Smooth muscle cell (in vitro differentiated cells): ENCODE results near the gene CNNM1. TPM values are rescaled to one million over a fixed set of nuclear protein-coding genes. Genes with fewer than 3 reads are reported as not detected.

Source experiments
- DNase-seq: peaks from one replicate; lab custom pipeline; 2025; ENCODE audit not compliant: unreplicated experiment; lab: John Stamatoyannopoulos, UW
- H2AFZ ChIP-seq: fragments of 200-600 bp; sonication (generic); 2 replicates; pipeline ENCODE4 v1.6.0; 2016; ENCODE audit warnings: antibody characterized with exemption, low read depth, mild to moderate bottlenecking
- H3F3A ChIP-seq: fragments of 200-600 bp; sonication (generic); 2 replicates; pipeline ENCODE4 v1.6.0; 2017; ENCODE audit warnings: antibody characterized with exemption, low read depth
- H3K27ac ChIP-seq: fragments of 200-600 bp; sonication (generic); 2 replicates; pipeline ENCODE4 v1.5.1; 2016; ENCODE audit warnings: low read depth, mild to moderate bottlenecking
- H3K27me3 ChIP-seq: fragments of 200-600 bp; sonication (generic); 2 replicates; pipeline ENCODE4 v1.6.1; 2016; ENCODE audit warnings: low read depth, mild to moderate bottlenecking
- H3K36me3 ChIP-seq: fragments of 200-600 bp; sonication (generic); 2 replicates; pipeline ENCODE4 v1.5.1; 2016; ENCODE audit warnings: low read depth
- H3K4me1 ChIP-seq: fragments of 200-600 bp; sonication (generic); 2 replicates; pipeline ENCODE4 v1.5.1; 2016; ENCODE audit warnings: low read depth
- H3K4me2 ChIP-seq: fragments of 200-600 bp; sonication (generic); 2 replicates; pipeline ENCODE4 v1.6.0; 2016; ENCODE audit warnings: mild to moderate bottlenecking
- H3K4me3 ChIP-seq: fragments of 200-600 bp; sonication (generic); 2 replicates; pipeline ENCODE4 v1.5.1; 2016; ENCODE audit warnings: mild to moderate bottlenecking
- H3K79me2 ChIP-seq: fragments of 200-600 bp; sonication (generic); 2 replicates; pipeline ENCODE4 v1.6.0; 2016; ENCODE audit warnings: low read depth, mild to moderate bottlenecking
- H3K9ac ChIP-seq: fragments of 200-600 bp; sonication (generic); 2 replicates; pipeline ENCODE4 v1.6.0; 2016; ENCODE audit warnings: low read depth
- H3K9me3 ChIP-seq: fragments of 200-600 bp; sonication (generic); replicated peaks from 2 replicates; pipeline ENCODE4 v1.5.1; 2016; ENCODE audit warnings: low read depth
- H4K20me1 ChIP-seq: fragments of 200-600 bp; sonication (generic); 2 replicates; pipeline ENCODE4 v1.6.0; 2016; ENCODE audit warnings: low read depth
- WGBS: methylation state at CpG from one replicate; pipeline ENCODE4 v1.1.7; 2016; ENCODE audit warnings: low lambda C conversion rate; 5-methylcytosine and 5-hydroxymethylcytosine counted together
- polyA plus RNA-seq: library from polyadenylated mRNA; unstranded; fragments of >200 nt; fragmentation: Nextera tagmentation; extraction: Ambion mirVana; gene quantifications from 2 replicates; pipeline ENCODE4 v1.2.1, GENCODE V29; 2016
- total RNA-seq: library from RNA; depleted of rRNA; stranded (reverse); fragments of >200 nt; gene quantifications from 2 replicates; pipeline ENCODE4 v1.2.3, GENCODE V29; 2014
- TF ChIP-seq, protein P1 (sequence below): fragments of 200-600 bp; sonication (generic); IDR thresholded peaks from 2 replicates; pipeline ENCODE4 v1.5.1; 2017; ENCODE audit warnings: borderline replicate concordance, mild to moderate bottlenecking, antibody characterized with exemption; ENCODE audit not compliant: insufficient read depth, poor library complexity, severe bottlenecking

Gene CNNM1
- total and polyA plus RNA-seq, 2 experiments from 2014 or later: 0.04 TPM; not detected in 1

DNA sequence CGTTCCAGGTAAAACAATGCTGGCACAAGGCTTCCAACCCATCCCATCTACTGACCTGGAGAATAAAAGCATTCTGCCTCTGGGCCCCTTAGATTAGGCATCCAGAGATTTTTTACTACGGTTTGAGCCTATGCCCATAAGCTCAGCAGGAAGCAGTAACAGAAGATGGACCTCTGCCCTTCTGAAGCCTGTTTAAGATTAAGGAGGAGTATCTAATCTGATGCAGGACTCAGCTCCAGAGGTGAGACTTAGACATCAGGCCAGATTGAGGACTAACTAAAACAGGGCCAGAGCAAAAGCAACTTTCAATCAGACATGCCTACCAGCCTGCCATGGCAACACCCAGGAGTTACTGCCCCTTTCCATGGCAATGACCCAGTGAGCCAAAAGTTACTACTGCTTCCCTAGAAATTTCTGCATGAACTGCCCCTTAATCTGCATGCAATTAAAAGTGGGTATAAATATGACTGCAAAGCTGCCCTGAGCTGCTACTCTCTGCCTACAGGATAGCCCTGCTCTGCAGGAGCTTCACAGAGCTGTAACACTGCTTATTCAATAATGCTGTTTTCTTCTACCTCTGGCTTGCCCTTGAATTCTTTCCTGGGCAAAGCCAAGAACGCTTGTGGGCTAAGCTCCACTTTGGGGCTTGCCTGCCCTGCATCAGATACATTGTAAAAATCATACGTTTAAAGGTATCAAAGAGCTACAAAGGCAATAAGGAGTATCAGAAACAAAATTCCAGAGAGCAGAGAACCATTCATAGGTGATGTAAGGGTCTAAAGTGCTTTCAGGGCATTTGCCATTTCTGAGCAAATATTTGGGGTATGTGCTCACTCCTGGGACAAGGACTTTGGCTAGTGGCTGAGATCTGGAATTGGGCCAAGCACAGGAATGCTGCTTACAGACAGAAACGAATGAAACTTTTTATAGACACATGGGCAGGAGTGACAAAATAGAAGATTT lies 25.0 kb upstream of the CNNM1 start:
- H3F3A ChIP-seq: no peaks in the 10 kb centered on the region
- no peak overlapping the region for H3K27ac ChIP-seq
- no peaks in the 10 kb centered on the region for H3K9me3 ChIP-seq
- no peaks in the 10 kb centered on the region for H3K79me2 ChIP-seq
- no peaks in the 10 kb centered on the region for H3K27me3 ChIP-seq
- no peak overlapping the region for H3K4me2 ChIP-seq
- H4K20me1 ChIP-seq: no peaks in the 10 kb centered on the region
- no peaks in the 10 kb centered on the region for H3K4me1 ChIP-seq
- no peak overlapping the region for H2AFZ ChIP-seq
- no peak overlapping the region for H3K9ac ChIP-seq
- WGBS: 39% methylated on average over 5 of the region's 5 CpGs
- no peak overlapping the region for H3K4me3 ChIP-seq
- TF ChIP-seq, protein P1, sequence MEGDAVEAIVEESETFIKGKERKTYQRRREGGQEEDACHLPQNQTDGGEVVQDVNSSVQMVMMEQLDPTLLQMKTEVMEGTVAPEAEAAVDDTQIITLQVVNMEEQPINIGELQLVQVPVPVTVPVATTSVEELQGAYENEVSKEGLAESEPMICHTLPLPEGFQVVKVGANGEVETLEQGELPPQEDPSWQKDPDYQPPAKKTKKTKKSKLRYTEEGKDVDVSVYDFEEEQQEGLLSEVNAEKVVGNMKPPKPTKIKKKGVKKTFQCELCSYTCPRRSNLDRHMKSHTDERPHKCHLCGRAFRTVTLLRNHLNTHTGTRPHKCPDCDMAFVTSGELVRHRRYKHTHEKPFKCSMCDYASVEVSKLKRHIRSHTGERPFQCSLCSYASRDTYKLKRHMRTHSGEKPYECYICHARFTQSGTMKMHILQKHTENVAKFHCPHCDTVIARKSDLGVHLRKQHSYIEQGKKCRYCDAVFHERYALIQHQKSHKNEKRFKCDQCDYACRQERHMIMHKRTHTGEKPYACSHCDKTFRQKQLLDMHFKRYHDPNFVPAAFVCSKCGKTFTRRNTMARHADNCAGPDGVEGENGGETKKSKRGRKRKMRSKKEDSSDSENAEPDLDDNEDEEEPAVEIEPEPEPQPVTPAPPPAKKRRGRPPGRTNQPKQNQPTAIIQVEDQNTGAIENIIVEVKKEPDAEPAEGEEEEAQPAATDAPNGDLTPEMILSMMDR: no peak
- DNase-seq: no peak
- H3K36me3 ChIP-seq: no peaks in the 10 kb centered on the region

DNA sequence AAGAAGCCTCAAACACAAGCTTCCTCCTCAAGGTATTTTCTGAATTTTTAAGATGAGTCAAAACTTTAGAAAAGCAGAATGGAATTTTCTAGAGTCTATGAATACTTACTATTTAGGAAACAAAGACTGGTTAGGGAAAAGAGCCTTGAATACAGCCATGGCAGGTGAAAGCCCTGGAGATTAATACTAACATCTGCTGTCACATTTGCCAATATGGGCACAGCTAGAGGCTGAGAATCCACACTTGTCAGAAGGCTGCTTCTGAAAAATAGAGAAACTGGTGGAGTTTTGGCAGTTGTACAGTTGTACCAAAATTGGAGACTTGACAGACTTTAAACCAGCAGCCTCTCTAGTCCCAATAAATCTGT lies 24.3 kb upstream of the CNNM1 start:
- Histone ChIP-seq H3F3A (no peaks in the 10 kb centered on the region), H3K4me1 (no peaks in the 10 kb centered on the region), H3K9ac (no peak overlapping the region), H4K20me1 (no peaks in the 10 kb centered on the region), H3K79me2 (no peaks in the 10 kb centered on the region), H3K36me3 (no peaks in the 10 kb centered on the region), H3K27me3 (no peaks in the 10 kb centered on the region), H3K27ac (no peak overlapping the region), H3K9me3 (no peaks in the 10 kb centered on the region), H3K4me3 (no peak overlapping the region), H2AFZ (no peak overlapping the region), H3K4me2 (no peak overlapping the region)
- no peak for DNase-seq
- TF ChIP-seq, protein P1: no peak

DNA sequence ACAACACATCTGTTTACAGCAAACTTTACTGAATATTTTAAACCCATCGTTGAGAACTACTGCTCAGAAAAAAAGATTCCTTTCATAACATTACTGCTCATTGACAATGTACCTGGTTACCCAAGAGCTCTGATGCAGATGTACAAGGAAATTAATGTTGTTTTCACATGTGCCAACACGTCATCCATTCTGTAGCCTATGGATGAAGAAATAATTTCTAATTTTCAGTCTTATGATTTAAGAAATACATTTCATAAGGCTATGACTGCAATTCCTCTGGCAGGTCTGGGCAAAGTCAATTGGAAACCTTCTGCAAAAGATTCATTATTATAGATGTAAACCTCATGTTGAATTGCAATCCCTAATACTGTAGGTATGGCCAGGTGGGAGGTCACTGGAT lies 16.7 kb upstream of the CNNM1 start:
- H4K20me1 ChIP-seq: no peaks in the 10 kb centered on the region
- H3K4me1 ChIP-seq: no peaks in the 10 kb centered on the region
- H3K9me3 ChIP-seq: no peaks in the 10 kb centered on the region
- DNase-seq: no peak
- H3K4me2 ChIP-seq: no peak overlapping the region
- H3K4me3 ChIP-seq: no peak overlapping the region
- H2AFZ ChIP-seq: no peak overlapping the region
- TF ChIP-seq, protein P1: no peak
- no peaks in the 10 kb centered on the region for H3K79me2 ChIP-seq
- H3K27me3 ChIP-seq: no peaks in the 10 kb centered on the region
- H3K36me3 ChIP-seq: no peaks in the 10 kb centered on the region
- no peak overlapping the region for H3K27ac ChIP-seq
- H3F3A ChIP-seq: no peaks in the 10 kb centered on the region
- H3K9ac ChIP-seq: no peak overlapping the region
- 90% methylated on average over 2 of the region's 2 CpGs for WGBS

DNA sequence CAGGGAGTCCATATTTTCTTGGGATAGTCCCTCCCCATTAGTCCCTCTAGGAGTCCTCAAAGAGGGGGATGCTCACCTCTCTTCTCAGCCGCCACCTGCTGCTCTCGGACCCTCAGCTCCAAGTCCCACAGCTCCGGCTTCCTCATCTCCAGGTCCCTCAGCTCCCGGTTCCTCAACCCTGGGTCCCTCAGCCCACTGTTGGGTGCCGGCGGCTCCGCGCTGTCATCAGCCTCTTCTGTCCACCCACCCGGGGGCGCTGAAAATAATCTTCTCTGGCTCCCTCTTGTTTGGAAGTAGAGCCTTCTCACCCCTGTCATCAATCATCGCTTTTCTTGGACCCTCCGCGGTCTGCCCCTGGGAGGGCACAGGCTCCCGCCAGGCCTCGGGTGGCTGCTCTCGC lies 13.3 kb upstream of the CNNM1 start:
- no peak for DNase-seq
- 95% methylated on average over 16 of the region's 16 CpGs for WGBS
- no peaks in the 10 kb centered on the region for H3K36me3 ChIP-seq
- TF ChIP-seq, protein P1: no peak
- H3K4me2 ChIP-seq: no peak overlapping the region
- H3K4me1 ChIP-seq: no peaks in the 10 kb centered on the region
- no peak overlapping the region for H3K4me3 ChIP-seq
- H3K27me3 ChIP-seq: peaks cover 12% of the 10 kb centered on the region
- H3K9me3 ChIP-seq: no peaks in the 10 kb centered on the region
- no peak overlapping the region for H3K27ac ChIP-seq
- H3K9ac ChIP-seq: no peak overlapping the region
- no peaks in the 10 kb centered on the region for H4K20me1 ChIP-seq
- H2AFZ ChIP-seq: no peak overlapping the region
- no peaks in the 10 kb centered on the region for H3K79me2 ChIP-seq
- no peaks in the 10 kb centered on the region for H3F3A ChIP-seq
